A549 (cell line): ENCODE measurements around the gene PKHD1. TPM values are rescaled to one million over a fixed set of nuclear protein-coding genes. Genes with fewer than 3 reads are reported as not detected.

Source experiments
- ATAC-seq, 2 experiments: fragments of 200-7000 bp in 1 of 2; fragments of >200 bp in 1 of 2; cut with Nextera tagmentation in 1 of 2; cut with Tn5 transposase in 1 of 2; 3 replicates each; pipeline versions ENCODE4 v1.8.0 to v1.9.1; 2018 to 2020; ENCODE audit warnings: mild to moderate bottlenecking in 1 of 2, moderate library complexity in 1 of 2
- CTCF ChIA-PET: fragments of 300-600 bp; sonication (Branson Sonifier 250); formaldehyde crosslinking; extraction: SDS; loops from one replicate; lab custom pipeline; 2021; ENCODE audit warnings: antibody characterized with exemption, inconsistent platforms; lab: Yijun Ruan, JAX
- POLR2A ChIA-PET: fragments of 350-600 bp; formaldehyde crosslinking; extraction: SDS; loops from one replicate; lab custom pipeline; 2021; ENCODE audit warnings: antibody characterized with exemption, inconsistent platforms; lab: Yijun Ruan, JAX
- DNase-seq, 2 experiments: peaks; one replicate each; pipeline versions ENCODE4 v3.0.0 to v3.0.0-alpha.2; 2011 to 2016; ENCODE audit warnings: low read depth in 1 of 2, low spot score in 1 of 2
- FAIRE-seq: peaks from 2 replicates; lab custom pipeline; 2011; peaks lifted over from hg19 to GRCh38; lab: Jason Lieb, UNC
- H3K27ac ChIP-seq, 2 experiments: fragments of >200 bp; sonication (Bioruptor Twin); formaldehyde crosslinking; 3 replicates each; pipeline ENCODE4 v1.5.1; 2016 to 2017
- H3K4me1 ChIP-seq: fragments of >200 bp; sonication (Bioruptor Twin); formaldehyde crosslinking; 3 replicates; pipeline ENCODE4 v1.6.1; 2016
- H3K4me2 ChIP-seq: fragments of >200 bp; sonication (Bioruptor Twin); formaldehyde crosslinking; 3 replicates; pipeline ENCODE4 v1.6.1; 2016
- H3K4me3 ChIP-seq: fragments of >200 bp; sonication (Bioruptor Twin); formaldehyde crosslinking; 3 replicates; pipeline ENCODE4 v1.5.1; 2016
- H3K9me3 ChIP-seq: fragments of >200 bp; sonication (Bioruptor Twin); formaldehyde crosslinking; 3 replicates; pipeline ENCODE4 v1.6.1; 2016
- CBX2 ChIP-seq: fragments of 200-600 bp; sonication (generic); IDR thresholded peaks from 2 replicates; pipeline ENCODE4 v1.6.1; 2016; ENCODE audit warnings: low read depth, mild to moderate bottlenecking, borderline replicate concordance
- EHF ChIP-seq: fragments of 250-450 bp; sonication (Bioruptor Pico); IDR thresholded peaks from 2 replicates; pipeline ENCODE4 v1.5.0; 2020; ENCODE audit warnings: mild to moderate bottlenecking
- EHMT2 ChIP-seq: fragments of 200-600 bp; sonication (generic); IDR thresholded peaks from 2 replicates; pipeline ENCODE4 v1.6.1; 2016; ENCODE audit warnings: antibody characterized with exemption, low read depth, mild to moderate bottlenecking, moderate library complexity
- ELK1 ChIP-seq: fragments of 150-350 bp; IDR thresholded peaks from 2 replicates; pipeline ENCODE4 v1.6.1; 2014; ENCODE audit warnings: low read depth, mild to moderate bottlenecking, low read length
- EP300 ChIP-seq, 2 experiments: fragments of >200 bp; sonication (Bioruptor Twin); formaldehyde crosslinking; IDR thresholded peaks; 2 replicates in 1 of 2; 3 replicates in 1 of 2; pipeline ENCODE4 v1.6.1; 2016 to 2017
- ESRRA ChIP-seq: fragments of 150-350 bp; IDR thresholded peaks from 2 replicates; pipeline ENCODE4 v1.6.1; 2014; ENCODE audit warnings: mild to moderate bottlenecking, low read length, borderline replicate concordance
- FOSL2 ChIP-seq, 2 experiments: fragments of 450-650 bp in 1 of 2; fragments of >200 bp in 1 of 2; sonication (Bioruptor Twin) in 1 of 2; formaldehyde crosslinking; IDR thresholded peaks; 2 replicates each; pipeline versions ENCODE4 v1.5.0 to v1.6.1; 2016 to 2020; ENCODE audit warnings: mild to moderate bottlenecking in 1 of 2, moderate library complexity in 1 of 2
- FOXS1 ChIP-seq: fragments of 250-450 bp; sonication (Bioruptor Pico); IDR thresholded peaks from 2 replicates; pipeline ENCODE4 v1.5.0; 2020; ENCODE audit warnings: mild to moderate bottlenecking, moderate library complexity
- GATA3 ChIP-seq: IDR thresholded peaks from 2 replicates; pipeline ENCODE4 v1.6.1; 2012; ENCODE audit warnings: borderline replicate concordance
- HDAC2 ChIP-seq: fragments of 200-600 bp; sonication (generic); IDR thresholded peaks from 2 replicates; pipeline ENCODE4 v1.6.1; 2016
- HOXB5 ChIP-seq: fragments of 250-450 bp; sonication (Bioruptor Pico); IDR thresholded peaks from 2 replicates; pipeline ENCODE4 v1.5.0; 2020; ENCODE audit warnings: mild to moderate bottlenecking, moderate library complexity
- JUN ChIP-seq, 2 experiments: fragments of >200 bp; sonication (Bioruptor Twin); formaldehyde crosslinking; IDR thresholded peaks; 2 replicates in 1 of 2; 3 replicates in 1 of 2; pipeline ENCODE4 v1.6.1; 2016 to 2017
- KDM1A ChIP-seq: fragments of 200-600 bp; sonication (generic); IDR thresholded peaks from 2 replicates; pipeline ENCODE4 v1.6.1; 2016; ENCODE audit warnings: low read depth, mild to moderate bottlenecking
- KDM5A ChIP-seq: fragments of 200-600 bp; sonication (generic); IDR thresholded peaks from 2 replicates; pipeline ENCODE4 v1.6.1; 2016; ENCODE audit warnings: antibody characterized with exemption, mild to moderate bottlenecking
- MAX ChIP-seq: IDR thresholded peaks from 2 replicates; pipeline ENCODE4 v1.6.1; 2012
- NPAS2 ChIP-seq: fragments of 250-450 bp; sonication (Bioruptor Pico); IDR thresholded peaks from 2 replicates; pipeline ENCODE4 v1.8.0; 2022; ENCODE audit warnings: mild to moderate bottlenecking, moderate library complexity, borderline replicate concordance
- NR3C1 ChIP-seq: fragments of >200 bp; sonication (Bioruptor Twin); formaldehyde crosslinking; IDR thresholded peaks from 3 replicates; pipeline ENCODE4 v1.6.1; 2017
- PBX3 ChIP-seq: IDR thresholded peaks from 2 replicates; pipeline ENCODE4 v1.6.1; 2012
- POLR2A ChIP-seq: IDR thresholded peaks from 2 replicates; pipeline ENCODE4 v1.6.1; 2012; ENCODE audit warnings: mild to moderate bottlenecking, low read length
- POLR2AphosphoS2 ChIP-seq: conservative IDR thresholded peaks from 2 replicates; pipeline ENCODE4 v1.6.1; 2012; ENCODE audit warnings: low read length, improper control_type of control experiment, inconsistent platforms
- RARB ChIP-seq: fragments of 250-450 bp; sonication (Bioruptor Pico); IDR thresholded peaks from 2 replicates; pipeline ENCODE4 v1.8.0; 2021; ENCODE audit warnings: mild to moderate bottlenecking, moderate library complexity
- REST ChIP-seq: fragments of 200-600 bp; sonication (generic); IDR thresholded peaks from 2 replicates; pipeline ENCODE4 v1.6.1; 2016; ENCODE audit warnings: antibody characterized with exemption, mild to moderate bottlenecking, moderate library complexity
- SMC3 ChIP-seq: fragments of >200 bp; sonication (Bioruptor Twin); formaldehyde crosslinking; IDR thresholded peaks from 3 replicates; pipeline ENCODE4 v1.6.1; 2018; ENCODE audit warnings: inconsistent platforms
- TP53 ChIP-seq: fragments of 250-450 bp; sonication (Bioruptor Pico); IDR thresholded peaks from 2 replicates; pipeline ENCODE4 v1.5.0; 2021; ENCODE audit warnings: mild to moderate bottlenecking, moderate library complexity
- ZFP36 ChIP-seq: fragments of 450-650 bp; IDR thresholded peaks from 2 replicates; pipeline ENCODE4 v1.6.1; 2014; ENCODE audit warnings: borderline replicate concordance; ENCODE audit not compliant: partially characterized antibody
- ZSCAN20 ChIP-seq: fragments of 250-450 bp; sonication (Bioruptor Pico); IDR thresholded peaks from 2 replicates; pipeline ENCODE4 v1.8.0; 2022; ENCODE audit warnings: mild to moderate bottlenecking, moderate library complexity
- WGBS: methylation state at CpG from one replicate; pipeline ENCODE4 v1.1.6; 2017; ENCODE audit errors: missing lambda C conversion rate; 5-methylcytosine and 5-hydroxymethylcytosine counted together
- polyA plus RNA-seq, 4 experiments: library from polyadenylated mRNA; depleted of rRNA in 3 of 4; stranded (reverse); fragments of >200 nt; fragmentation: RNase III in 1 of 4; extraction: RNeasy Plus Mini Kit Qiagen cat#74134 plus additional on column Dnase treatment in 1 of 4; gene quantifications; 2 replicates in 3 of 4; 3 replicates in 1 of 4; pipeline ENCODE4 v1.2.3, GENCODE V29; 2011 to 2017

Gene PKHD1
- polyA plus RNA-seq, 2 of the 4 experiments (the other 2 are of a cell fraction) = not detected

GRCh38 chr6:51814418-51814817 is 273.0 kb downstream of the PKHD1 start:
- FAIRE-seq (no peak), DNase-seq (no peak), ATAC-seq (no peak)
- Histone ChIP-seq H3K4me1 (no peaks in the 10 kb centered on the region), H3K9me3 (no peaks in the 10 kb centered on the region), H3K4me3 (no peak overlapping the region), H3K4me2 (no peak overlapping the region), H3K27ac (no peak overlapping the region)
- WGBS = 14% methylated on average over 1 of the region's 1 CpG
- ChIA-PET POLR2A (no interaction called here), CTCF (no interaction called here)
- no peak for TF ChIP-seq SMC3
- no peak for TF ChIP-seq FOXS1 (CRISPR knock-in tag)
- TF ChIP-seq ZFP36 = no peak
- no peak for TF ChIP-seq RARB (CRISPR knock-in tag)
- TF ChIP-seq, all 56 proteins: peak for 0

- H3K4me1 ChIP-seq = no peaks in the 10 kb centered on the region
- no peaks in the 10 kb centered on the region for H3K9me3 ChIP-seq
- CTCF ChIA-PET = no interaction called here
- no peak overlapping the region for H3K27ac ChIP-seq
- no peak for ATAC-seq
- FAIRE-seq = no peak
- H3K4me2 ChIP-seq = no peak overlapping the region
- TF ChIP-seq ESRRA (no peak), EP300 (IDR thresholded peaks at IDR 0.05) (no peak), RARB (CRISPR knock-in tag) (no peak), POLR2A (no peak), EHF (CRISPR knock-in tag) (no peak), ZSCAN20 (CRISPR knock-in tag) (no peak), KDM1A (no peak), HDAC2 (no peak)
- WGBS = 0% methylated on average over 1 of the region's 1 CpG
- POLR2A ChIA-PET = no interaction called here
- no peak for DNase-seq
- no peak overlapping the region for H3K4me3 ChIP-seq
Measured at GRCh38 chr6:51813904-51814303, 273.5 kb downstream of the PKHD1 start.

GRCh38 chr6:51812231-51812630 is 275.2 kb downstream of the PKHD1 start:
- WGBS = 0% methylated on average over 1 of the region's 1 CpG
- no peak for FAIRE-seq
- no peak for ATAC-seq
- no peak for TF ChIP-seq POLR2AphosphoS2
- TF ChIP-seq KDM5A = no peak
- no peak for TF ChIP-seq NPAS2
- TF ChIP-seq, all 56 proteins: peak for 0
- CTCF ChIA-PET = no interaction called here
- Histone ChIP-seq H3K4me3 (no peak overlapping the region), H3K9me3 (no peaks in the 10 kb centered on the region), H3K4me1 (no peaks in the 10 kb centered on the region), H3K4me2 (no peak overlapping the region), H3K27ac (no peak overlapping the region)
- POLR2A ChIA-PET = no interaction called here
- DNase-seq = no peak

GRCh38 chr6:51805517-51805916 is 281.9 kb downstream of the PKHD1 start:
- H3K27ac ChIP-seq = no peak overlapping the region
- CTCF ChIA-PET = no interaction called here
- H3K4me1 ChIP-seq = no peaks in the 10 kb centered on the region
- TF ChIP-seq TP53 (CRISPR knock-in tag) (no peak), PBX3 (no peak), MAX (no peak)
- ATAC-seq (no peak), DNase-seq (no peak), FAIRE-seq (no peak)
- H3K4me2 ChIP-seq = no peak overlapping the region
- no peaks in the 10 kb centered on the region for H3K9me3 ChIP-seq
- WGBS = 0% methylated on average over 1 of the region's 1 CpG
- H3K4me3 ChIP-seq = no peak overlapping the region
- POLR2A ChIA-PET = no interaction called here

GRCh38 chr6:51800603-51801002 is 286.8 kb downstream of the PKHD1 start:
- ATAC-seq (no peak), DNase-seq (no peak), FAIRE-seq (no peak)
- Histone ChIP-seq H3K4me1 (no peaks in the 10 kb centered on the region), H3K9me3 (no peaks in the 10 kb centered on the region), H3K27ac (no peak overlapping the region), H3K4me2 (no peak overlapping the region), H3K4me3 (no peak overlapping the region)
- POLR2A ChIA-PET = no interaction called here
- CTCF ChIA-PET = no interaction called here
- TF ChIP-seq GATA3 (no peak), NR3C1 (no peak), FOSL2 (IDR thresholded peaks at IDR 0.05) (no peak), FOSL2 (CRISPR knock-in tag; IDR thresholded peaks at IDR 0.05) (no peak), HOXB5 (CRISPR knock-in tag) (no peak), REST (no peak), RARB (CRISPR knock-in tag) (no peak), CBX2 (no peak), EHMT2 (no peak), JUN (IDR thresholded peaks at IDR 0.05) (no peak), ELK1 (no peak), POLR2AphosphoS2 (no peak)
